HCT116 (cell line): ENCODE results near the gene CFAP58. TPM values are rescaled to one million over a fixed set of nuclear protein-coding genes. Genes with fewer than 3 reads are reported as not detected.

ENCODE experiments used
- CBX3 ChIP-seq: IDR thresholded peaks from 2 replicates; pipeline ENCODE4 v1.6.1; 2012; ENCODE audit warnings: low read depth
- CEBPB ChIP-seq: IDR thresholded peaks from 2 replicates; pipeline ENCODE4 v1.6.1; 2012; ENCODE audit warnings: low read depth
- EGR1 ChIP-seq: IDR thresholded peaks from 2 replicates; pipeline ENCODE4 v1.6.1; 2012; ENCODE audit warnings: low read depth
- ELF1 ChIP-seq: IDR thresholded peaks from 2 replicates; pipeline ENCODE4 v1.6.1; 2012; ENCODE audit warnings: low read depth, borderline replicate concordance
- JUND ChIP-seq: IDR thresholded peaks from 2 replicates; pipeline ENCODE4 v1.6.1; 2012
- POLR2A ChIP-seq: IDR thresholded peaks from 2 replicates; pipeline ENCODE4 v1.7.0; 2011; ENCODE audit warnings: borderline replicate concordance; ENCODE audit not compliant: insufficient read depth, insufficient read length; ENCODE audit errors: extremely low read depth
- RAD21 ChIP-seq: IDR thresholded peaks from 2 replicates; pipeline ENCODE4 v1.6.1; 2012; ENCODE audit warnings: low read depth, mild to moderate bottlenecking
- SIN3A ChIP-seq: IDR thresholded peaks from 2 replicates; pipeline ENCODE4 v1.6.1; 2012; ENCODE audit warnings: low read depth
- SRF ChIP-seq: IDR thresholded peaks from 2 replicates; pipeline ENCODE4 v1.6.1; 2012; ENCODE audit warnings: low read depth
- TCF7L2 ChIP-seq: IDR thresholded peaks from 2 replicates; pipeline ENCODE4 v1.7.0; 2011; ENCODE audit warnings: borderline replicate concordance, inconsistent platforms; ENCODE audit not compliant: insufficient read depth, insufficient read length; ENCODE audit errors: extremely low read depth
- YY1 ChIP-seq: IDR thresholded peaks from 2 replicates; pipeline ENCODE4 v1.6.1; 2011; ENCODE audit warnings: low read length, low read depth, moderate library complexity, mild to moderate bottlenecking; ENCODE audit not compliant: insufficient replicate concordance; ENCODE audit errors: extremely low read depth
- ZNF274 ChIP-seq: fragments of 200-500 bp; sonication (Bioruptor generic); IDR thresholded peaks from 2 replicates; pipeline ENCODE4 v1.6.1; 2014; ENCODE audit warnings: mild to moderate bottlenecking, low read depth, low read length, inconsistent platforms
- total RNA-seq: library from RNA; stranded (reverse); gene quantifications from one replicate; pipeline ENCODE4 v1.2.1, GENCODE V29; 2021; ENCODE audit not compliant: unreplicated experiment
- TF ChIP-seq, protein P1 (sequence below), 3 experiments: fragments of 200-600 bp in 1 of 3; sonication (generic) in 1 of 3; IDR thresholded peaks in 2 of 3; conservative IDR thresholded peaks in 1 of 3; 2 replicates each; pipeline ENCODE4 v1.5.1; 2012 to 2017; ENCODE audit warnings: low read depth in 2 of 3, low read length in 2 of 3, antibody characterized with exemption in 1 of 3, borderline replicate concordance in 1 of 3, control low read depth in 1 of 3, mild to moderate bottlenecking in 1 of 3, mixed read lengths in 1 of 3, mixed run types in 1 of 3, moderate library complexity in 1 of 3; ENCODE audit not compliant: insufficient read depth in 1 of 3
- TF ChIP-seq, protein P2 (sequence below): IDR thresholded peaks from 2 replicates; pipeline ENCODE4 v1.6.1; 2012
- TF ChIP-seq, protein P3 (sequence below): IDR thresholded peaks from 2 replicates; pipeline ENCODE4 v1.6.1; 2012

CFAP58 gene
- total RNA-seq, 1 experiment from 2014 or later, result 0.91 TPM

DNA sequence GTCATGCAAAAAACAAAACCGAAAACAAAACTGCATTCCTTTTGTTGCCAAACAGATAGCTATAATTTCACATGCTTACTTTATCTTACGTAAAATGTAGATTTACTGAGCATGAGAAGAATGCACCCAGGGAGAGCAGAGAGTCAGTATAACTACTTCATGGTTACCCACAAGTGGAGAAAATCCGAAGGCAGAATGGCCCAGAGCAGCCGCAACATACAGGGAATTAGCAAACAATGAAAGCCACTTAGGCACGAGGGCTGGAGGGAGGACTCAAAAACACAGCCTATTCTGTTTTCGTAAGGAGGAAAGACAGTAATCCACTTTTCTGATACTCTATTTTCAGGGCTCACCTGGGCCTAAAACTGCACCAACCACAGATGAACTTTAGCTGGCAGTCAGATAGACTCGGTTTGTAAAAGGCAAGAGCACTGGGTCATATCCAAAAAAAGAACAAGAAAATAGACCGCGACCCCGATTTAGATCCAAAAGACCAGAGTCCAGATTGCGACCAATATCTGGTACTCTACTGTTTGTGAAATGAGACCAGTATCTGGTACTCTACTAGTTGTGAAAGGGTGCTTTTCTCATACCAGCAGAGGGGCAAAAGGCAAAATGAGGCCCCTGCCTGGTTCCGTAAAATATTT lies 16.7 kb upstream of the CFAP58 start (continued):
- TF ChIP-seq, protein P1, sequence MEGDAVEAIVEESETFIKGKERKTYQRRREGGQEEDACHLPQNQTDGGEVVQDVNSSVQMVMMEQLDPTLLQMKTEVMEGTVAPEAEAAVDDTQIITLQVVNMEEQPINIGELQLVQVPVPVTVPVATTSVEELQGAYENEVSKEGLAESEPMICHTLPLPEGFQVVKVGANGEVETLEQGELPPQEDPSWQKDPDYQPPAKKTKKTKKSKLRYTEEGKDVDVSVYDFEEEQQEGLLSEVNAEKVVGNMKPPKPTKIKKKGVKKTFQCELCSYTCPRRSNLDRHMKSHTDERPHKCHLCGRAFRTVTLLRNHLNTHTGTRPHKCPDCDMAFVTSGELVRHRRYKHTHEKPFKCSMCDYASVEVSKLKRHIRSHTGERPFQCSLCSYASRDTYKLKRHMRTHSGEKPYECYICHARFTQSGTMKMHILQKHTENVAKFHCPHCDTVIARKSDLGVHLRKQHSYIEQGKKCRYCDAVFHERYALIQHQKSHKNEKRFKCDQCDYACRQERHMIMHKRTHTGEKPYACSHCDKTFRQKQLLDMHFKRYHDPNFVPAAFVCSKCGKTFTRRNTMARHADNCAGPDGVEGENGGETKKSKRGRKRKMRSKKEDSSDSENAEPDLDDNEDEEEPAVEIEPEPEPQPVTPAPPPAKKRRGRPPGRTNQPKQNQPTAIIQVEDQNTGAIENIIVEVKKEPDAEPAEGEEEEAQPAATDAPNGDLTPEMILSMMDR (IDR thresholded peaks at IDR 0.05 in 2 of 3, conservative IDR thresholded peaks at IDR 0.05 in 1 of 3; ENCODE audit: borderline replicate concordance in 1 of 3, insufficient read depth in 1 of 3, low read depth in 2 of 3, low read length in 2 of 3), result no peak
- TF ChIP-seq YY1, result no peak
- TF ChIP-seq TCF7L2, result no peak
- no peak for TF ChIP-seq ELF1
- no peak for TF ChIP-seq SRF
- no peak for TF ChIP-seq RAD21
- no peak for TF ChIP-seq JUND
- TF ChIP-seq CEBPB, result no peak
- TF ChIP-seq POLR2A, result no peak
- no peak for TF ChIP-seq ZNF274
- no peak for TF ChIP-seq CBX3
- TF ChIP-seq EGR1, result no peak
- no peak for TF ChIP-seq SIN3A
- TF ChIP-seq, protein P2, sequence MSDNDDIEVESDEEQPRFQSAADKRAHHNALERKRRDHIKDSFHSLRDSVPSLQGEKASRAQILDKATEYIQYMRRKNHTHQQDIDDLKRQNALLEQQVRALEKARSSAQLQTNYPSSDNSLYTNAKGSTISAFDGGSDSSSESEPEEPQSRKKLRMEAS, result no peak
- TF ChIP-seq, protein P3, sequence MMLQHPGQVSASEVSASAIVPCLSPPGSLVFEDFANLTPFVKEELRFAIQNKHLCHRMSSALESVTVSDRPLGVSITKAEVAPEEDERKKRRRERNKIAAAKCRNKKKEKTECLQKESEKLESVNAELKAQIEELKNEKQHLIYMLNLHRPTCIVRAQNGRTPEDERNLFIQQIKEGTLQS, result no peak
- TF ChIP-seq, all 23 proteins: peak for 0
